Stimulated activated CD4-positive, alpha-beta T cell treated with anti-CD3 and anti-CD28 coated beads, TNF-alpha, amount 100 ng/mL, for 4 hours (primary cell): ENCODE results near the gene SERPINA10.
"Not testable (repeated sequence)": the region's sequence is repeated elsewhere in the genome, so short reads cannot be mapped to it uniquely, and the experiment has no call there.

ENCODE experiments used
- DNase-seq, 3 experiments: peaks; one replicate each; pipeline ENCODE4 v3.0.0-alpha.2; 2020; ENCODE audit warnings: low read depth in 3 of 3

Gene SERPINA10

DNA sequence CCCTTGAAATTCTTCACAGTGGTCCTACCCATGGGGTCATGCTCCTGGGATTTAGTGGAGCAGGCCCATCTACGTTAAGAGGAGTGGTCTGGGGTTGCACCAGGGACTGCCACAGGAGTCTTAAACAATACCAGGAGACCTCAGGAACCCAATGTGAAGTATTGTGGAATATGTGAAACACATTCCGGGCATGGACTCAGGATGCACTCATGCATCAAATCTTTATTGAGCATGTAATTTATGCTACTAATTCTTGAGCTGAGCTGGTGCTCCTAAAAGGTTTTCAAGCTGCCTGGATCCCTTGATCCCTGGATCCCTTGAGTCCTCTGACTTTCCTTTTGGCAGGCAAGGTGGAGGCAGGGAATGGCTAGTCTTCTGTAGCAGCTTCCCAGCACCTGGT is 8.8 kb downstream of the SERPINA10 start:
- no peak for DNase-seq

GRCh38 chr14:94282991-94283723 is 9.9 kb downstream of the SERPINA10 start:
- no peak for DNase-seq

DNA sequence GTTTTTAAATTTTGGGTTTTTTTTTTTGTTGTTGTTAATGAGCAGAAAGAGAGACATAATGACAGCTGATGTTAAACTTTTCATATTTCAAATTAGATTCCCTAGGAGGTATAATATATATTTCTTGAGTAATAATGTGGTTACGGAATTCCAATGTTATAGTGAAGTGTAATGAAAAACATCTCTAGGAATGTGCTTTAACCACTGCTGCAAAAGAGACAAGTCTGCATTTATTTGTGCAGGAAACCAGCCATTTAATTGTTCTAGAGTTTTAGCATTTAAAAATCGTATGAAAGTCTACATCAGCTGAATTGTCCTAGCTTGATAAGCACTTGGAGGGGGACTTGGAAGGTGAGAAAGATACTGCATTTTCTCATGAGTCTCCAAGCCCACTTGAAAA is 14.3 kb downstream of the SERPINA10 start:
- no peak for DNase-seq

- not testable (repeated sequence) for DNase-seq
Observed at GRCh38 chr14:94276898-94277561, 16.0 kb downstream of the SERPINA10 start.

DNA sequence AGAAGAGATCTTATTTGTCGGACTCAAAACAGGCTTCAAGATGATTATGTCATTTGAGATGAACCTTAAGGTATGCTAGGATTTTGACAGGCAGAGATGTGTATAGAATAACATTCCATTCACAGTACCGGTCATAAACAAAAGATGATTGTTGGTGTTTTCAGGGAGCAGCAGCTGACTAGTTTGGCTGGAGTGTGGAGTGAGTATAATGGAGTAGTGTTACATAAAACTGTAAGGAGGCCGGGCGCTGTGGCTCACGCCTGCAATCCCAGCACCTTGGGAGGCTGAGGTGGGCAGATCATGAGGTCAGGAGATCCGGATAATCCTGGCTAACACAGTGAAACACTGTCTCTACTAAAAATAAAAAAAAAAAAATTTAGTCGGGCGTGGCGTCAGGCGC is 23.9 kb downstream of the SERPINA10 start:
- DNase-seq: no peak

DNA sequence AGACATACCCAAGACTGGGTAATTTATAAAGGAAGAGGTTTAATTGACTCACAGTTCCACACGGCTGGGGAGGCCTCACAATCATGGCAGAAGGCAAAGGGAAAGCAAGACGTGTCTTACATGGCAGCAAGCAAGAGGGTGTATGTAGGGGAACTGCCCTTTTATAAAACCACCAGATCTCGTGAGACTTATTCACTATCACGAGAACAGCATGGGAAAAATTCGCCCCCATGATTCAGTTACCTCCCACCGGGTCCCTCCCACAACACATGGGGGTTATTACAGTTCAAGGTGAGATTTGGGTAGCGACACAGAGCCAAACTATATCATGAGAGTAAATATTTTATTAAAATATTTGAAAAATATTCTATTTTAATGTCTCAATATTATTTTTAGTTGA is 24.5 kb downstream of the SERPINA10 start:
- not testable (repeated sequence) for DNase-seq

DNA sequence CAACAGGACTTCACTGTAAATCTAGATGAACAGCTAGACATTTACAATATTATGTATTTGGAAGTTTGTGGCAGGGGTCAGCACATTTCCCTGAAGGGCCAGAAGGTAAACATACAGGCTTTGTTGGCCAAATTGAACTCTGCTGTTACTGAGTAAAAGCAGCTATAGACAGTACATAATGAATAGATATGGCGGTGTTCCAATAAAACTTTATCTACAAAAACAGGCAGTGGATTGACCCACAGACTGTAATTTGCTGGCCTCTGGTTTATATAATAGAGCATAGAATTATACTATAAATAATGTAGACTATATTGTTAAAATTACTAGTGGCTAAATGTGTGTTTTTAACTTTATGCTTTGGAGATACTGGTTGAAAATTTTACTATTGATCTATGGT is 25.7 kb downstream of the SERPINA10 start:
- no peak for DNase-seq

DNA sequence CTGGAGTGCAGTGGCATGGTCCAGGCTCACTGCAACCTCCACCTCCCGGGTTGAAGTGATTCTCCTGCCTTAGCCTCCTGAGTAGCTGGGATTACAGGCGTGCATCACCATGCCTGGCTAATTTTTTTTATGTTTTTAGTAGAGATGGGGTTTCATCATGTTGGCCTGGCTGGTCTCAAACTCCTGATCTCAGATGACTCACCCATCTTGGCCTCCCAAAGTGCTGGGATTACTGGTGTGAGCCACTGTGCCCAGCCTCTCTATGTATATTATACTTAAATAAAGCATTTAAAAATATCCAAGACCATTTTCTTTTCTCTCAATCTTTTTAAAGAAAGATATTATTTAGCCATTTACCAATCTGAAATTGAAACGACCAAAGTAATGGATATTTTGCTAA is 28.9 kb downstream of the SERPINA10 start:
- not testable (repeated sequence) for DNase-seq

DNA sequence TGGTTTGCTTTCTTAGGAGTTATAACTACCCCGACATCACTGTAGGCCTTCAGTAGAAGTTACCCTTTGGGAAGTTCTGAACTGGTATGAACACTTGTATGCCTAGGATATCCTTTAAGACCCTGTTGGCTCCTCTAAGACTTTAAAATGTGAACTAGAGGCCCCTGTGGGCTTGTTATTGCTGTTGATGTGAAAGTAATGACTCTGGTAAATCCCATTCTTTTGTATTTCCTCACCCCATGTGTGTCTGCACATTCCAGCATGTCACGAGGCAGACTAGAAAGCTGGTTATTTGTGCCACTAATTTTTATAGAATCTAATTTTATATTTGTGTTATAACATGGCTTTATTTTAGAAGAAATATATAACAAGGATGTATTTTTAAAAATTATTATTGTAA is 48.9 kb downstream of the SERPINA10 start:
- no peak for DNase-seq

DNA sequence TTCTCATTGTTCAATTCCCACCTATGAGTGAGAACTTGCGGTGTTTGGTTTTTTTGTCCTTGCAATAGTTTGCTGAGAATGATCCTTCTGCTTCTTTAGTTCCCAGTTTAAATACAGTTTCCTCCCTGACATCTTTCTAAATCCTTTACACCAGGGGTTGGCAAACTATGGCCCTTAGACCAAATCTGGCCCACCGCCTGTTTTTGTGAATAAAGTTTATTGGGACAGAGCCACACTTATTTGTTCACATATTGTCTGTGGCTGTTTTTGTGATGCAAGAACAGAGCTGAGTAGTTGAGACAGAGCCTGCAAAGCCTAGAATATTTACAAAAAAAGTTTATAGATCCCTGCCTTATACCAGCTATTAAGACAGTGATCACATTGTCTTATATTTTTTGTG is 53.7 kb downstream of the SERPINA10 start:
- no peak for DNase-seq

DNA sequence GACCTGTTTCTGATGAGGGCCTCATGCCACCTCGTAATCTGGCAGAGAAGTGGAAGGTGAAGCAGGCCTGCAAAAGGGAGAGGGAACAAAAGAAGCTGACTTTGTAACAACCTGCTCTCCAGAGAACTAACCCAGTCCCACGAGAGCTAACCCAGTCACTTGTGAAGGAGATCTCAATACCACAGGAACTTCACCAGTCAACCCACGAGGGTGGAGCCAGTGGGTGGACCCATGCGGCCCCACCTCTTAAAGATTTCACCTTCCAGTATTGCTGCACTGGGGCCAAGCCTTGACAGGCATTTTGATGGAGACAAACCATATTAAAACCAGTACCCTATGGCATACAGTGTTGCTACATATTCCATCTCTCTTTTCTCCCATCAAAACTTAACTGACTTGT is 55.1 kb downstream of the SERPINA10 start:
- no peak for DNase-seq

DNA sequence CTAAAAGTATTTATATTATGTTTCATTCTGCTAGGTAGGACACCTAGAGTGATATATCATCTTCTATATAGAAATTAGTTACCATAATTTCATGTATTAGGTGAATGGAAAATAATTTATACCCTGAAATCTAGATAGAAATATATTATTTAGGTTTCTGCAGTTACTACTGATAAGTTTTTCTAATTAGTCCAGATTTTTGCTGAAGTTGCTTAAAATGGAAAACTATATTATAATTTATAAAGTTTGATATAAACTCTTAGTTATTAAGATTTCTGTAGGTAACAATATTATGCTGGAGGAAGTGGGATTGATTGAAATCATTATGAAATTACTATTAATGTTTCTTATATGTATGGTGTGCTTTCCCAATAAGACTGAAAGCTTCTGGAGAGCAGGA is 56.0 kb downstream of the SERPINA10 start:
- DNase-seq: no peak
